Stimulated activated CD8-positive, alpha-beta memory T cell treated with anti-CD3 and anti-CD28 coated beads, Interleukin-4, amount 100 ng/mL, for 4 hours (primary cell): ENCODE data around the gene MAGI1.
"Not testable (repeated sequence)": the region's sequence is repeated elsewhere in the genome, so short reads cannot be mapped to it uniquely, and the experiment has no call there.

ENCODE experiments used
- DNase-seq, 2 donors: peaks; one replicate each; pipeline ENCODE4 v3.0.0-alpha.2; 2020; ENCODE audit warnings: low read depth in 2 of 2, low spot score in 1 of 2

MAGI1 gene

DNA sequence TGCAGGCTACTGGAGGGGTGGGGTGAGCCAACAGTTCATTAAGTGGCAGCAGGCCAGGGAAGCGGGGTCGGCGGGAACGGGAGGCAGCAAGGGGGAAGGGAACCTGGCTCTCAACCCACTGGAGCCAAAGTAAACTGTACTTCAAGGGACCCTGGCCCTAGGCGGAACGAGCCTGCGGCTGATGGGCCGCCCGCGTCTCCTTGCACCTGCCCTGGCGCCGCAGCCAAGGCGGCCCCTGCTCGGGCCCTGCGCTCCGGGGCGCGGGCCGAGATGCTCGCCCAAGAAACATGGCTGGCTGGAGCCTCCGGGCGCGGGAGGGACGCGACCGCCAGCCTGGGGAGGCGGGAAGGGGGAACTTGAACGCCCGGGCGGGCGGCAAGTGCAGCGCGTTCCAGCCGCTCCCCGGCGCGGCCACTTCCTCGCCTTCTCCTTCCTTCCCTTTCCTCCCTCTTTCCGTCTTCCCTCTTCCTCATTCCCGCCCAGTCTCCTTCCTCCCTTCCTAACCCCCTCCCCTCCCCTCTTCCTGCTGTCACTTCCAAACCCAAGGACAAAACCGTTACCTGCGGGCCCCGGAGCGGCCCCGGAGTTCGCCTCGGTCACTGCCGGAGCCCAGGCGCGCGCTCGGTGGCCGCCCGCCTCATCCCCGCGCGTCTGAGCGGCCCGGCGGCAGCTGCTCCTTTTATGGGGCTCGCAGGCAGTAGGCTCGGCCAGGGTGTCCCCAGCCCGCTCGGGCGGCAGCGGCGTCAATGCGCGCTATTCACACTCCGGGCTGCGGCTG lies 489.7 kb downstream of the MAGI1 start:
- DNase-seq = no peak

GRCh38 chr3:65545429-65545828 lies 493.3 kb downstream of the MAGI1 start:
- DNase-seq = no peak

- DNase-seq = not testable (repeated sequence)
These were observed 495.3 kb downstream of the MAGI1 start for GRCh38 chr3:65543391-65543790.

GRCh38 chr3:65540666-65541065 lies 498.1 kb downstream of the MAGI1 start:
- DNase-seq = no peak

GRCh38 chr3:65539616-65540015 lies 499.1 kb downstream of the MAGI1 start:
- DNase-seq = no peak

GRCh38 chr3:65538101-65538500 lies 500.6 kb downstream of the MAGI1 start:
- DNase-seq = no peak

GRCh38 chr3:65537109-65537508 lies 501.6 kb downstream of the MAGI1 start:
- no peak for DNase-seq

GRCh38 chr3:65535260-65535659 lies 503.5 kb downstream of the MAGI1 start:
- DNase-seq = no peak

DNA sequence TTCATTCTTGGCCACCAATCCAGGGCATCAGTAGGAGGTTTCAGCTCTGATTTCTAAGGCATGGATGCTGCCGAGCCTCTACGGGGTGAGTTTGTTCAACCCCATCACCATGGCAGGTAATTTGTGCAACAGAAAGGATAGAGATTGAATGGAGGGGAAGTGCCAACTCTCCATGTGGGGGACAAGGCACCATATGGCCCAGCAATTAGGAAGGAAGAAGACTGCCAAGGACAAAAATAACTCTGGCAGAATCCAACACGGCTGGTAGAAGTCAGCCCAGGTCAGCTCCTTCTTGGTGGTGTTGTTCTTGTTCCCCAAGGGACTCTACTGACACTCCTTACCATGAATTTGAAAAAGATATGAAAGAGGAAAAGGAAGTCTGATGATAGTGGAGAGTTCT lies 503.9 kb downstream of the MAGI1 start:
- no peak for DNase-seq

GRCh38 chr3:65532749-65533148 lies 506.0 kb downstream of the MAGI1 start:
- DNase-seq = no peak

DNA sequence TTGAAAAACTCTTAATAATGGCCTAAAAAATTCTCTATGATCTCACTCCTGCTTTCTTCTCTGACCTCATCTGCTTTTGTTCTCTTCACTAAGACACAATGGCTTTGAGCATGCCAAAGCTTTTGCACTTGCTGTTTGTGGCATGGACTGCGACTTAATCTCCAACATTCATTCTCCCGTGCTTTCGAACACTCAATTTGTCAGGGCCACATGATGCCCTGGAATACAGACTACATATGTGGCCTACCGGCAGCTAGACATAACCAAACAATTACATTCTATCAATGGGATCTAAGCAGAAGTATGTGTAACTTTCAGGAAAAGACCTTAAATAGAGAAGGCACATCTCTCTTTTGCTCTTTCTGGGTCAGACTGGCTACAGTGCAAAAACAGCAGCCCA lies 506.5 kb downstream of the MAGI1 start:
- DNase-seq = no peak

GRCh38 chr3:65531499-65531898 lies 507.2 kb downstream of the MAGI1 start:
- DNase-seq = no peak

DNA sequence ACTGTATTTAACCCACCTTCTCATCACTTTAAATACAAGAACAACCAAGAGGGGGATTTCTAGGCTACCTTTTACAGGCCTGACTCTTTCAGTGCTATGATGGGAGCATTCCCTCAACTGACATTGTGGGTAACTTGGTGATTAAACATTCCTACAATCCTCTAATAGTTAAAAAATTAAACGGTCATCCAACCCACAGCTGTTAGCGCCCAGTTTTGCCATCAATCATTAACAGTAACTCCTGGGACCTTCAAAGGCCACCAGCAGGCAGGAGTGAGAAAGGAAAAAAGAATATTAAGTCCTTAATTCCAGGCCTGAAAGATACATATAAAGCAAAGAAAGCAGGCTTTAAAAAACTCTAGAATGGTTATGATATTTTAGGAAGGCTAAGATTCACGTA lies 512.1 kb downstream of the MAGI1 start:
- DNase-seq = no peak

DNA sequence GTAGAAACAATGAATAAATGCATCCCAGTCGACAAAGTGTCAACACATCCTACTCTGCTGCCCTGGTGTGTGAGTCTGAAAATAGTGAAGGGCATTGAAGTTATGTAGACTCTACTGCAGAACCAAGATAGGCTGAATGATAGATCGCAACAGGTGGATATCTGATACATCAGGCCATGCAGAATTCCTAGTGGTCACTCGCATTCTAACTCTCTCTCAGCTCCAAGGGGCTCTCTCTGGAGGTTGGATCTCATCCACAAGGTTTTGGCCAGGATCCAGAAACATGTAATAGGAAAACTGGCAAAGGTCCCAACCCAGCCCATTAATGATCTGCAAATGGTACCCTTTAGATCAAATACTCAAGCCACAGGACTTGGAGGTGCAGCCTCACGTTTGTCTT lies 514.1 kb downstream of the MAGI1 start:
- DNase-seq = no peak

- DNase-seq = no peak
These were observed 514.8 kb downstream of the MAGI1 start for GRCh38 chr3:65523878-65524277.

DNA sequence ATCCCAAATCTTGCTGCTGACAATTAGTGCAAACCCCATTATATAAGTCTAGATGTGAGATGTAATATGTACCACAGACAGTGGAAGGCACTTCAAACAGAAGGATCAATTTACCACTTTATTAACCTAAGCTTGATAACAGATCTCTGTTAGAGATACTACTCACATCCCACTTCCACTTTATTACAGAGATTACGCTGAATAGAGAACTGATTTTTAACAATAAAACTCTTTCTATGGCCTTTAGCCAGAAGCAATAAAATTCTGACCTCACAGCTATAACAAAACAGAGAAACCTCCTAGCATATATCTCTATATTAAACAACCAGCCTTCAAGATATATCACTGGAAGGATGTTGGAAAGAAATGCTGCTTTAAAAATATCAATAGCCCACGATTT lies 517.7 kb downstream of the MAGI1 start:
- no peak for DNase-seq

DNA sequence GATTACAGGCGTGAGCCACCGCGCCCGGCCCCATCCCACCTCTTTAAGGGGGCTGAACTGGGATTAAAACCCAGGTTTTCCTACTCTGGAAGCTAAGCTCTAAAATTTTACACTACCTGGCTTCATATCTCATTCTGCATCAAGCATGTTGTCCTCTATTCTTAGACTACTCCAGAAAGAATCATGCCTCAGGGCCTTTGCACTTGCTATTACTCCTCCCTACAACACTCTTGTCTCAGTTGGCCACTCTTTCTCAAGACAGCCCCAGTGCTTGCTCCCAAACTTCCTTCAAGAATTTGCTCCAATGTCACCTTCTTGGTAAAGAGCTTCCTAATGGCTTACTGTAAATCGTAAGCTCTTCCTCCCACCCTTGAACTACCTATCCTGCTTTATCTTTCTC lies 521.7 kb downstream of the MAGI1 start:
- no peak for DNase-seq

- not testable (repeated sequence) for DNase-seq
These were observed 524.4 kb downstream of the MAGI1 start for GRCh38 chr3:65514317-65514716.

DNA sequence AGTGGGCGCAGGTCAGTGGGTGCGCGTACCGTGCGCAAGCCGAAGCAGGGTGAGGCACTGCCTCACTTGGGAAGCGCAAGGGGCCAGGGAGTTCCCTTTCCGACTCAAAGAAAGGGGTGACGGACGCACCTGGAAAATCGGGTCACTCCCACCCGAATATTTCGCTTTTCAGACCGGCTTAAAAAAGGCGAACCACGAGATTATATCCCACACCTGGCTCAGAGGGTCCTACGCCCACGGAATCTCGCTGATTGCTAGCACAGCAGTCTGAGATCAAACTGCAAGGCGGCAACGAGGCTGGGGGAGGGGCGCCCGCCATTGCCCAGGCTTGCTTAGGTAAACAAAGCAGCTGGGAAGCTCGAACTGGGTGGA lies 529.3 kb downstream of the MAGI1 start:
- DNase-seq = not testable (repeated sequence)

DNA sequence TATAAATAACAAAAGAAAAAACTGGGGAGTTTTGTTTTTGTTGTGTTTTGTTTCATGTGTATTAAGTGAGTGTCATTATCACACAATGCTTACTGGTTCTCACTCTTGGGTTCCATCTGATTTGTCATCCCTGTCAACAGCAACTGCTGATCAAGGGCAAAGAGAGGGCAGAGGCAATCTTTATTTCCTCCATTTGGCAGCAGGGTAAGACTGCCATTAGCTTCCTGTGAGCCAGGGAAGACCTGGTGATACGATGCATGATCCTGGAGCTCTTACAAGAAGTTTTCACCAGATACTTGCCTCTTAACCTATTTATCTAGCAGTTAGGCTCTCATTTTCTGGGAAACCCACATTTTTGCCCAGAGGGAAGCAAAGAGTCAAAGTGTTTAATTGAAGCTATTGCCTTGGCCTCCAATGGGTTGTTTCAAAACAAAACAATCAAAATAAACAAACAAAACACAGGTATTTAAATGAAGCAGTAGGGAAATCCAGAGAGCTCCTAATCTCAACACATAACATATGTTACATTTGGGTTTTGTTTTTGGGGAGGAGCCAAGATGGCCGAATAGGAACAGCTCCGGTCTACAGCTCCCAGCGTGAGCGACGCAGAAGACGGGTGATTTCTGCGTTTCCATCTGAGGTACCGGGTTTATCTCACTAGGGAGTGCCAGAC lies 529.8 kb downstream of the MAGI1 start:
- DNase-seq = no peak

DNA sequence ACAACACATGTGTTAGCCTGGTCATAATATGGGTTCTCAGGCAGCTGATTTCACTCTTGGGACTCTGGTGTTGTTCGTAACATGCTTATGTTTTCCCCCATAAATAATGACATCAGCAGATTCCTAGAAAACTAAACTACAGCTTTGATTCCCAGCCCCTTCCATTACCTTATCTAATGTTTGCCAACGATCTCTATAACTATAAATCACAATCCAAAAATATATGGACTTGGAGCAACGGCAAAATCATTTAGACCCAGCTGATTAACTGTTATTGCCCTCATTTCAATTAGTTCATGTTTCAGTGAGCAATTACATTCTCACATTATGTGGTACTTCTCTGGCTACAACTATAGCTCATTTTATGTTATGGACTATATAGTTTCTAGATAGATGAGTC lies 531.3 kb downstream of the MAGI1 start:
- DNase-seq = no peak

- no peak for DNase-seq
These were observed 534.9 kb downstream of the MAGI1 start for GRCh38 chr3:65503776-65504175.

GRCh38 chr3:65502526-65502925 lies 536.2 kb downstream of the MAGI1 start:
- DNase-seq = no peak
